Peyer's patch (tissue), 4 donors: ENCODE measurements around the gene EFTUD2. TPM values are rescaled to one million over a fixed set of nuclear protein-coding genes. Genes with fewer than 3 reads are reported as not detected.
"Not testable (repeated sequence)": the region's sequence is repeated elsewhere in the genome, so short reads cannot be mapped to it uniquely, and the experiment has no call there.

ENCODE experiments used
- DNase-seq, 3 donors: peaks; one replicate each; pipeline ENCODE4 v3.0.0-alpha.2; 2017 to 2019
- H3K27ac ChIP-seq, 4 donors: fragments of 200-600 bp; sonication (generic); one replicate each; pipeline ENCODE4 v1.5.1; 2016 to 2019
- H3K27me3 ChIP-seq, 2 donors: fragments of 200-600 bp; sonication (generic); one replicate each; pipeline ENCODE4 v1.5.1; 2019
- H3K36me3 ChIP-seq, 3 donors: fragments of 200-600 bp; sonication (generic); one replicate each; pipeline ENCODE4 v1.5.1; 2016 to 2019
- H3K4me1 ChIP-seq, 4 donors: fragments of 200-600 bp; sonication (generic); one replicate each; pipeline ENCODE4 v1.5.1; 2016 to 2019
- H3K4me3 ChIP-seq, 4 donors: fragments of 200-600 bp; sonication (generic); 1 replicate in 3 of 4; 2 replicates in 1 of 4; pipeline ENCODE4 v1.5.1; 2016 to 2019; ENCODE audit warnings: mild to moderate bottlenecking in 1 of 4
- H3K9me3 ChIP-seq, 4 donors: fragments of 200-600 bp; sonication (generic); one replicate each; pipeline ENCODE4 v1.5.1; 2016 to 2019; ENCODE audit warnings: mild to moderate bottlenecking in 1 of 4
- POLR2A ChIP-seq, 2 donors: fragments of 450-650 bp; IDR thresholded peaks; one replicate each; pipeline ENCODE4 v1.5.1; 2017; ENCODE audit warnings: antibody characterized with exemption in 2 of 2, mild to moderate bottlenecking in 2 of 2, moderate library complexity in 2 of 2
- total RNA-seq, 4 donors: library from RNA; depleted of rRNA; stranded (reverse); fragments of >200 nt; gene quantifications; one replicate each; pipeline ENCODE4 v1.1.0, GENCODE V29; 2016
- TF ChIP-seq, protein P1 (sequence below), 6 experiments: fragments of 450-650 bp in 4 of 6; fragments of 200-600 bp in 2 of 6; sonication (generic) in 1 of 6; IDR thresholded peaks; one replicate each; pipeline ENCODE4 v1.5.1; 2017 to 2019; ENCODE audit warnings: antibody characterized with exemption in 6 of 6, mild to moderate bottlenecking in 3 of 6, moderate library complexity in 1 of 6

Gene EFTUD2
- total RNA-seq, 4 donors from 2014 or later: 43.3 to 176 (median 69.8) TPM

DNA sequence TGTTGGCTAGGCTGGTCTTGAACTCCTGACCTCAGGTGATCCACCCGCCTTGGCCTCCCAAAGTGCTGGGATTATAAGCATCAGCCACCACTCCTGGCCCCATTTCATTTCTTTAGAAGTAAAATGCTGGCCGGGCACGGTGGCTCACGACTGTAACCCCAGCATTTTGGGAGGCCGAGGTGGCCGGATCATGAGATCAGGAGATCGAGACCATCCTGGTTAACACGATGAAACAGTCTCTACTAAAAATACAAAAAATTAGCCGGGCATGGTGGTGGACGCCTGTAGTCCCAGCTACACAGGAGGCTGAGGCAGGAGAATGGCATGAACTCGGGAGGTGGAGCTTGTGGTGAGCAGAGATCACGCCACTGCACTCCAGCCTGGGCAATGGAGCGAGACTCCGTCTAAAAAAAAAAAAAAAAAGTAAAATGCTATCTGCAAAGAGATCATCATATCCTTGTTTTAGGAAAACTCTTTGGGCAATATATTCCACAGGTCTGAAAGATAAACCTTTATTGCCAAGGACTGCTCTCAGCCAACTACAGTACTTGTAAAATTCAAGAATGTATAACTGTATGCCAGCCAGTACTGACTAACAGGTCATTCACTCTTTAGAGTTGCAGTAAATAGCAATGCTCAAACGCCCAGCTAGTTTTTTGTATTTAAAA is 73.0 kb downstream of the EFTUD2 start:
- no peaks in the 10 kb centered on the region for H3K36me3 ChIP-seq
- H3K9me3 ChIP-seq: no peaks in the 10 kb centered on the region
- H3K4me1 ChIP-seq: peaks cover 0 to 14% (median 3%) of the 10 kb centered on the region in 4 donors
- H3K4me3 ChIP-seq: no peak overlapping the region
- DNase-seq: no peak
- peak overlapping the region in 1 of 4 donors; percentile 24 for H3K27ac ChIP-seq
- peaks cover 7 to 15% of the 10 kb centered on the region in 2 donors for H3K27me3 ChIP-seq
- no peak for TF ChIP-seq POLR2A (IDR thresholded peaks at IDR 0.05)
- TF ChIP-seq, protein P1, sequence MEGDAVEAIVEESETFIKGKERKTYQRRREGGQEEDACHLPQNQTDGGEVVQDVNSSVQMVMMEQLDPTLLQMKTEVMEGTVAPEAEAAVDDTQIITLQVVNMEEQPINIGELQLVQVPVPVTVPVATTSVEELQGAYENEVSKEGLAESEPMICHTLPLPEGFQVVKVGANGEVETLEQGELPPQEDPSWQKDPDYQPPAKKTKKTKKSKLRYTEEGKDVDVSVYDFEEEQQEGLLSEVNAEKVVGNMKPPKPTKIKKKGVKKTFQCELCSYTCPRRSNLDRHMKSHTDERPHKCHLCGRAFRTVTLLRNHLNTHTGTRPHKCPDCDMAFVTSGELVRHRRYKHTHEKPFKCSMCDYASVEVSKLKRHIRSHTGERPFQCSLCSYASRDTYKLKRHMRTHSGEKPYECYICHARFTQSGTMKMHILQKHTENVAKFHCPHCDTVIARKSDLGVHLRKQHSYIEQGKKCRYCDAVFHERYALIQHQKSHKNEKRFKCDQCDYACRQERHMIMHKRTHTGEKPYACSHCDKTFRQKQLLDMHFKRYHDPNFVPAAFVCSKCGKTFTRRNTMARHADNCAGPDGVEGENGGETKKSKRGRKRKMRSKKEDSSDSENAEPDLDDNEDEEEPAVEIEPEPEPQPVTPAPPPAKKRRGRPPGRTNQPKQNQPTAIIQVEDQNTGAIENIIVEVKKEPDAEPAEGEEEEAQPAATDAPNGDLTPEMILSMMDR (IDR thresholded peaks at IDR 0.05): no peak

DNA sequence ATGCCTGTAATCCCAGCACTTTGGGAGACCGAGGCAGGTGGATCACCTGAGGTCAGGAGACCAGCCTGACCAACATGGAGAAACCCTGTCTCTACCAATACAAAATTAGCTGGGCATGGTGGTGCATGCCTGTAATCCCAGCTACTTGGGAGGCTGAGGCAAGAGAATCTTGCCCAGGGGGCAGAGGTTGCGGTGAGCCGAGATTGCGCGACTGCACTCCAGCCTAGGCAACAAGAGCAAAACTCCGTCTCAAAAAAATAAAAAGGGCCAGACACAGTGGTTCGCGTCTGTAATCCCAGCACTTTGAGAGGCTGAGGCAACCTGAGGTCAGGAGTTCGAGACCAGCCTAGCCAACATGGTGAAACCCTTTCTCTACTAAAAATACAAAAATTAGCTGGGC is 74.0 kb downstream of the EFTUD2 start:
- not testable (repeated sequence) for H3K27me3 ChIP-seq, H3K36me3 ChIP-seq, H3K27ac ChIP-seq, H3K4me3 ChIP-seq, H3K9me3 ChIP-seq, H3K4me1 ChIP-seq, DNase-seq

DNA sequence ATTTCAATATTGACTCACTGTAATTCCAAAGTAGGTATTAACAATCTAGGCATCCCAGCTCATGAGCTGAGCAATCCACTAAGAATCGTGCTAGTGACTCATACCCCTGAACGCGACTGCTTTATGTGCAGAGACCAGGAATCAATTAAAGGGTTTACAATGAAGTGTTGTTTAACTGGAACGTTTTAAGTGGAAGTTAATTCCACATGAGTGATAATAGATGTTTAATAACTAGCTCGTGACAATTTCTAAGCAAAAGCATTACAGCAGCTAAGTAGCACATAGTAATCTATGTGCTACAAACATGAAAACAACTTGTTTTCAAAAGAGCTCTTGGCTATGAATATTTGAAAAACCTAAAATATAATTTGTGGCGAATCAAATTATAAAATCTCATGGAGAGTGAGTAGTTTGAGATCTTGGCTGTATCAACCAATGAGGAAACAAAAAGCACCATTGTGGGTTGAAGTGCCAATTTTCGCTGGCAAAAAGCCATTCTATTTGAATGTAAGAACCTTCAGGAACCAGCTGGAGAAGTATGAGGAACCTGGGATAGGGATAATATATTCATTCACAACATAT is 78.5 kb downstream of the EFTUD2 start:
- Histone ChIP-seq H3K27ac (peak overlapping the region in 1 of 4 donors; percentile 50), H3K9me3 (no peaks in the 10 kb centered on the region), H3K36me3 (no peaks in the 10 kb centered on the region), H3K4me1 (no peaks in the 10 kb centered on the region), H3K4me3 (no peak overlapping the region), H3K27me3 (no peaks in the 10 kb centered on the region)
- DNase-seq: no peak
- no peak for TF ChIP-seq POLR2A (IDR thresholded peaks at IDR 0.05)
- TF ChIP-seq, protein P1 (IDR thresholded peaks at IDR 0.05): no peak

DNA sequence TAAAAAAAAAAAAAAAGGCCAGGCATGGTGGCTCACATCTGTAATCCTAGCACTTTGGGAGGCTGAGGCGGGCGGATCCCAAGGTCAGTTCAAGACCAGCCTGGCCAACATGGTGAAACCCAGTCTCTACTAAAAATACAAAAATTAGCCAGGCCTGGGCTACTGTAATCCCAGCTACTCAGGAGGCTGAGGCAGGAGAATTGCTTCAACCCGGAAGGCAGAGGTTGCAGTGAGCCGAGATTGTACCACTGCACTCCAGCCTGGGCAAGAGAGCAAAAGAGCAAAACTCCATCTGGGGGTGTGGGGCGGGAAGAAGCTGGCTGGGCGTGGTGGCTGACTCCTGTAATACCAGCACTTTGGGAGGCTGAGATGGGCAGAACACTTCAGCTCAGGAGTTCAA is 80.7 kb downstream of the EFTUD2 start:
- not testable (repeated sequence) for DNase-seq, H3K27me3 ChIP-seq, H3K4me3 ChIP-seq, H3K36me3 ChIP-seq, H3K4me1 ChIP-seq, H3K9me3 ChIP-seq, H3K27ac ChIP-seq

DNA sequence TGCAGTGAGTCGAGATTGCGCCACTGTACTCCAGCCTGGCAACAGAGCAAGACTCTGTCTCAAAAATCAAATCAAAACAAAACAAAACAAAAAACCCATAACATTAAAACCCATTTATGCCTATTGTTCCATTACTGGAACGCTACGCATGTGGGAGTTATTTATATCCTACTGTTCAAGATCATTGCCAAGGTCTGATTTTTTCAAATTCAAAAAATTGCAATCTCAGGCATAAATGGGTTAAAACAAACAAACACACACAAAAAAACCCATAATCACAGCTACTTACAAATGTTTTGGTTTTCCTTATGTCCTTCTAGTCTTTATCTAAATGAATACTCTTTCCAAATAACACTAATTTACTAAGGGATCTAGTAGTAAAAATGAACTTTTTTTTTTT is 87.0 kb downstream of the EFTUD2 start:
- no peak overlapping the region for H3K4me3 ChIP-seq
- H3K27me3 ChIP-seq: no peaks in the 10 kb centered on the region
- TF ChIP-seq, protein P1 (IDR thresholded peaks at IDR 0.05): no peak
- no peak for TF ChIP-seq POLR2A (IDR thresholded peaks at IDR 0.05)
- no peaks in the 10 kb centered on the region for H3K4me1 ChIP-seq
- peak overlapping the region in 1 of 4 donors; percentile 52 for H3K27ac ChIP-seq
- DNase-seq: no peak
- no peaks in the 10 kb centered on the region for H3K9me3 ChIP-seq
- H3K36me3 ChIP-seq: no peaks in the 10 kb centered on the region

DNA sequence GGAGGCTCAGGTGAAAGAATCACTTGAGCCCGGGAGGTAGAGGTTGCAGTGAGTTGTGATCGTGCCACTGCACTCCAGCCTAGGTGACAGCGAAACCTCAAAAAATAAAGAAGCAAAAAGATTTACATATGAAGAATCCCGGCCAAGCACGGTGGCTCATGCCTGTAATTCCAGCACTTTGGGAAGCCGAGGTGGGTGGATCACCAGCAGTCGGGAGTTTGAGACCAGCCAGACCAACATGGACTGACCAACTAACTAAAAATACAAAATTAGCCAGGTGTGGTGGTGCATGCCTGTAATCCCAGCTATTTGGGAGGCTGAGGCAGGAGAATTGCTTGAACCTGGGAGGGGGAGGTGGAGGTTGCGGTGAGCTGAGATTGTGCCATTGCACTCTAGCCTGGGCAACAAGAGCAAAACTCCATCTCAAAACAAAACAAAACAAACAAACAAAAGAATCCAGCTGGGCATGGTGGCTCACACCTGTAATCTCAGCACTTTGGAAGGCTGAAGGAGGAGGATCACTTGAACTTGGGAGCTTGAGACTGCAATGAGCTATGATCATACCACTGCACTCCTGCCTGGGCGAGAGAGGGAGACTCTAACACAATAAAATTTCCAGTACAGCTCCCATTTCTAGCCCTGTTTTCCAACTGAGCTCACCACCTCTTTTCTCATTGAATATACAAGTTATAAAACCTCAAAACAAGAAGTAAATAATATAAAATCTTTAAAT is 90.4 kb downstream of the EFTUD2 start:
- not testable (repeated sequence) for H3K27ac ChIP-seq, H3K4me1 ChIP-seq

DNA sequence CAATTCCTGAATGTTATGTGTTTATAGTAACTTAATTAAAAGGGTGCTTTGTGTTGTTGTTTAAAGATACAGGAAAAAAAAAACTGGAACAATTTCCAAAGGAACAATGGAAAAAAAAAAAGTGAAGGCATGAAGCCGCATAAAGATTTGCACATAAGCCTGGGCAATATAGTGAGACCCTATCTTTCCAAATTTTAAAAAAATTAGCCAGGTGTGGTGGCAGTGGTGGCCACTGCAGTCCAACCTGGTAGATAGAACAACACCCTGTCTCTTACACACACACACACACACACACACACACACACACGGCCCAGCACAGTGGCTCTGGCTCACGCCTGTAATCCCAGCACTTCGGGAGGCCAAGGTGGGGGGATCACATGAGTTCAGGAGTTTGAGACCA is 91.1 kb downstream of the EFTUD2 start:
- TF ChIP-seq POLR2A (IDR thresholded peaks at IDR 0.05): no peak
- TF ChIP-seq, protein P1 (IDR thresholded peaks at IDR 0.05): no peak

More for the DNA sequence above, 90.4 kb downstream of the EFTUD2 start:
- not testable (repeated sequence) for H3K9me3 ChIP-seq, DNase-seq, H3K36me3 ChIP-seq, H3K27me3 ChIP-seq, H3K4me3 ChIP-seq

More for the DNA sequence above, 91.1 kb downstream of the EFTUD2 start:
- DNase-seq: no peak
- no peaks in the 10 kb centered on the region for H3K9me3 ChIP-seq
- no peak overlapping the region for H3K27ac ChIP-seq
- no peak overlapping the region for H3K4me3 ChIP-seq
- H3K27me3 ChIP-seq: no peaks in the 10 kb centered on the region
- H3K4me1 ChIP-seq: no peaks in the 10 kb centered on the region
- no peaks in the 10 kb centered on the region for H3K36me3 ChIP-seq
